HFF-Myc (cell line): ENCODE results near the gene ZNF485.
A peak's percentile ranks its signal among the peaks of the same experiment; 100 is the strongest.
"Not testable (repeated sequence)": the region's sequence is repeated elsewhere in the genome, so short reads cannot be mapped to it uniquely, and the experiment has no call there.

Experiments
- DNase-seq: peaks from one replicate; pipeline ENCODE4 v3.0.0-alpha.2; 2011; ENCODE audit warnings: low read depth; ENCODE audit errors: extremely low read depth
- H3K4me3 ChIP-seq: replicated peaks from 2 replicates; pipeline ENCODE4 v1.5.1; 2011; ENCODE audit warnings: low read depth, mild to moderate bottlenecking, control low read depth, low read length
- TF ChIP-seq, protein P1 (sequence below): IDR thresholded peaks from 2 replicates; pipeline ENCODE4 v1.5.1; 2012; ENCODE audit warnings: mild to moderate bottlenecking, low read depth, low read length, control low read depth; ENCODE audit errors: missing control alignments

The ZNF485 gene

GRCh38 chr10:43574906-43575305, 31.3 kb upstream of the ZNF485 start:
- no peak for DNase-seq
- peak overlapping the region; percentile 72 for H3K4me3 ChIP-seq
- TF ChIP-seq, protein P1, sequence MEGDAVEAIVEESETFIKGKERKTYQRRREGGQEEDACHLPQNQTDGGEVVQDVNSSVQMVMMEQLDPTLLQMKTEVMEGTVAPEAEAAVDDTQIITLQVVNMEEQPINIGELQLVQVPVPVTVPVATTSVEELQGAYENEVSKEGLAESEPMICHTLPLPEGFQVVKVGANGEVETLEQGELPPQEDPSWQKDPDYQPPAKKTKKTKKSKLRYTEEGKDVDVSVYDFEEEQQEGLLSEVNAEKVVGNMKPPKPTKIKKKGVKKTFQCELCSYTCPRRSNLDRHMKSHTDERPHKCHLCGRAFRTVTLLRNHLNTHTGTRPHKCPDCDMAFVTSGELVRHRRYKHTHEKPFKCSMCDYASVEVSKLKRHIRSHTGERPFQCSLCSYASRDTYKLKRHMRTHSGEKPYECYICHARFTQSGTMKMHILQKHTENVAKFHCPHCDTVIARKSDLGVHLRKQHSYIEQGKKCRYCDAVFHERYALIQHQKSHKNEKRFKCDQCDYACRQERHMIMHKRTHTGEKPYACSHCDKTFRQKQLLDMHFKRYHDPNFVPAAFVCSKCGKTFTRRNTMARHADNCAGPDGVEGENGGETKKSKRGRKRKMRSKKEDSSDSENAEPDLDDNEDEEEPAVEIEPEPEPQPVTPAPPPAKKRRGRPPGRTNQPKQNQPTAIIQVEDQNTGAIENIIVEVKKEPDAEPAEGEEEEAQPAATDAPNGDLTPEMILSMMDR, result no peak

DNA sequence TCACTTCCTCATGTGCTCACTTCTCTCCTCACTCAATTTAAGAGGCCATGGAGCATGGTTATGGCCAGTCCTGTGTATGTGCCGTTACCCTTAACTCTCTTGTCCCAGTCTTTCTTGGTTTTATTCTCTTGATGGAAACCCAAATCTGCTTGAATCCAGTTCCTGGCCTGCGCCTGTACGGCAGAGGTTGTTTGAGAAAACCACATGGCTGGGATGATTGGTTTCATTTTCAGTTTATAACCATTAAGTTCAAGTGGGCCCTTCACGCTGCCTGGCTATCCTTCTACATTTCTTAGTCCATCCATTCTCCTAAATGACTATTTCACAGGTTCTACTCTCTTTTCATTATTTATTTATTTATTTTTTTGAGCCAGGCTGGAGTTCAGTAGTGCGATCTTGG, 30.2 kb upstream of the ZNF485 start:
- no peak overlapping the region for H3K4me3 ChIP-seq
- no peak for DNase-seq
- TF ChIP-seq, protein P1, result no peak

DNA sequence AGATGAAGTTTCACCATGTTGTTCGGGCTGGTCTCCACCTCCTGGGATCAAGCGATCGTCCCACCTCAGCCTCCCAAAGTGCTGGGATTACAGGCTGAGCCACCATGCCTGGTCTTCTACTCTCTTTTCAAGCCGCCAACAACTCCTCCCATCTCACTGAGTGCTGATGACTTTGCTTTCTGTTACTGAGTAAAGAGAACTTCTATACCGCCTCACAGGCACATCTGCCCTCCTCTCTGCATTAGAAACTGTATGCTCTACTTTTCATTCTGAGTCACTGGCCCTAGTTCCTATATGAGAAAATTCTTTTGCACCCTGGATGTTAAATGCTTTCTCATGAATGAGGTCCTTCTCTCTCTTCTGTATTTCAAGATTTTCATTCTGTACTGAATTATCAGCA, 29.7 kb upstream of the ZNF485 start:
- no peak for DNase-seq
- H3K4me3 ChIP-seq, result no peak overlapping the region
- TF ChIP-seq, protein P1, result no peak

DNA sequence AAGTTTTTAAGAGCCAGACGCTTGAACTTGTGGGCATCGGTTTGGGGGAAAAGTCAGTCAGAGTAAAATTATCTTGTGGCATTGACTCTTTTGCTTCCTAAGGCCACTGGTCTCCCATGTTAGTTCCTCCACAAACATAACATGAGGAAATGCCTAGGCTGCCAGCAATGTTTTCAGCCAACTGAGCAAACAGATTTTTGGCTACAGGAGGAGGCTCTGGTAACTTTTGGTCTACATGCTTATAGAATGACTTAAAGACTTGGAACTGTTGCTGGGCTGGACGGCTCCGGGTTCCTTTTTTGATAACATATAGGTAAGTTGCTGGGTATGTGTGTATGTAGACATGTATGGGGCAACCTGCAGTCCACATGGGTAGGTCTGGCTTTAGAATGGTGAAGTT, 22.2 kb upstream of the ZNF485 start:
- no peak overlapping the region for H3K4me3 ChIP-seq
- TF ChIP-seq, protein P1, result no peak
- no peak for DNase-seq

DNA sequence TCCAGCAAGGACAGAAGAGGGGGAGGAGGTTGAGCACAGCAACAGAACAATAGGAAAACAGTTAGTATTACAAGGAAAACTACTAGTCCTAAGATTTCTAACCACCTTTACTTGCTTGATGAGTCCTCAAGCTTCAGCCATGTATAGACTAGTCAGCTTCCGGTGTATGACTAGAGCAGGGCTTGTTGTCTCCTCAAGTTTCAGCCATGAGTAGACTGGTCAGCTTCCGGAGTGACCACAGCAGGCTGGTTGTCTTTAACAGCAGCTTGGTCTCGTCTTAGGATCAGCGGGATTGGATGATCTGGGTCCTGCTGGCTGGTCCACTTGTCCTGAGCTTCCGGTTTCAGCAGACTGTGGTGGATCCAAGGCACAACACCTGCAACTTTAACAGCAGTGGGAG, 21.2 kb upstream of the ZNF485 start:
- TF ChIP-seq, protein P1, result no peak
- DNase-seq, result no peak
- no peak overlapping the region for H3K4me3 ChIP-seq

GRCh38 chr10:43585981-43586729, 20.1 kb upstream of the ZNF485 start:
- DNase-seq, result no peak
- no peak overlapping the region for H3K4me3 ChIP-seq
- TF ChIP-seq, protein P1, result no peak

DNA sequence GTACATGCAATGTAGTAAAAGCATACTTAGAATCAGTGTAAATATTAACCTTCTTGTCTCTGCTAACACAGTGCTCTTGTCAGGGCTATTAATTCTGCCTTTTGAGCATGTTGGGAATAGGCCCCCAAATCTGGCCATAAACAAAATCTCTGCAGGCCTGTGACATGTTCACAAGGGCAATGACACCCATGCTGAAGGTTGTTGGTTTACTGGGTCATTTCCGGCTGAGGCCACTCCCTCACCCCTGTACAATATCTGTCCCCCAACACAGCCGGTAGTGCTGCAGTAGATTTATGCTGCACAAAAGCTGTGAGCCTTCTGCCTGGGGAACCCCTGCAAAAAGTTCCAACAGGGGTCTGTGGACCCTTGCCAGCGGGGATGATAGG, 19.5 kb upstream of the ZNF485 start:
- DNase-seq, H3K4me3 ChIP-seq: not testable (repeated sequence)
